SU-DHL-6 (cell line): ENCODE data around the gene OSTC.

Experiments
- H2AFZ ChIP-seq: fragments of 200-600 bp; sonication (generic); 2 replicates; pipeline ENCODE4 v1.6.1; 2014; ENCODE audit warnings: low read depth, mild to moderate bottlenecking, moderate library complexity, mixed read lengths, antibody characterized with exemption, low read length; ENCODE audit not compliant: severe bottlenecking
- H3F3A ChIP-seq: fragments of 200-600 bp; shearing (Covaris generic); 2 replicates; pipeline ENCODE4 v1.6.0; 2016; ENCODE audit warnings: antibody characterized with exemption, mild to moderate bottlenecking; ENCODE audit not compliant: insufficient read depth
- H3K27ac ChIP-seq: fragments of 200-600 bp; sonication (generic); 2 replicates; pipeline ENCODE4 v1.5.1; 2016; ENCODE audit warnings: low read depth, mild to moderate bottlenecking, low read length, moderate library complexity, mixed read lengths
- H3K27me3 ChIP-seq: fragments of 200-600 bp; sonication (generic), shearing (Covaris generic); 2 replicates; pipeline ENCODE4 v1.6.0; 2014; ENCODE audit warnings: mild to moderate bottlenecking, low read length
- H3K36me3 ChIP-seq: fragments of 200-600 bp; sonication (generic); 2 replicates; pipeline ENCODE4 v1.6.1; 2014; ENCODE audit warnings: mild to moderate bottlenecking, low read length, mixed read lengths
- H3K4me2 ChIP-seq: fragments of 300-600, 200-600 bp; shearing (Covaris generic), sonication (generic); 2 replicates; pipeline ENCODE4 v1.6.0; 2014; ENCODE audit warnings: low read length, low read depth, mild to moderate bottlenecking; ENCODE audit not compliant: poor library complexity, severe bottlenecking
- H3K4me3 ChIP-seq: fragments of 200-600 bp; sonication (generic); 2 replicates; pipeline ENCODE4 v1.5.1; 2014; ENCODE audit warnings: antibody characterized with exemption, low read length, mild to moderate bottlenecking, mixed read lengths; ENCODE audit not compliant: insufficient read depth, poor library complexity, severe bottlenecking
- H3K79me2 ChIP-seq: fragments of 200-600 bp; sonication (generic); 2 replicates; pipeline ENCODE4 v1.6.1; 2014; ENCODE audit warnings: mild to moderate bottlenecking, low read length, moderate library complexity; ENCODE audit not compliant: insufficient read depth
- H3K9ac ChIP-seq: fragments of 200-600 bp; sonication (generic); 2 replicates; pipeline ENCODE4 v1.7.0; 2014; ENCODE audit warnings: mild to moderate bottlenecking, low read length
- H3K9me2 ChIP-seq: fragments of 200-600 bp; sonication (generic); replicated peaks from 2 replicates; pipeline ENCODE4 v1.6.1; 2014; ENCODE audit warnings: low read length; ENCODE audit not compliant: insufficient read depth
- H3K9me3 ChIP-seq: fragments of 200-600 bp; sonication (generic); 2 replicates; pipeline ENCODE4 v1.6.1; 2014; ENCODE audit warnings: low read length, mixed read lengths; ENCODE audit not compliant: insufficient read depth
- H4K20me1 ChIP-seq: fragments of 200-600 bp; sonication (generic); 2 replicates; pipeline ENCODE4 v1.6.1; 2014; ENCODE audit warnings: low read depth, mild to moderate bottlenecking, antibody characterized with exemption, low read length, moderate library complexity, mixed read lengths
- CTCF ChIP-seq: fragments of 200-600 bp; sonication (generic); IDR thresholded peaks from one replicate; pipeline ENCODE4 v1.5.1; 2017; ENCODE audit warnings: antibody characterized with exemption, mild to moderate bottlenecking, low read length, moderate library complexity; ENCODE audit not compliant: insufficient read depth, poor library complexity, severe bottlenecking
- EZH2phosphoT487 ChIP-seq: fragments of 200-600 bp; sonication (generic), shearing (Covaris generic); conservative IDR thresholded peaks from 2 replicates; pipeline ENCODE4 v1.6.1; 2018; ENCODE audit warnings: mild to moderate bottlenecking, antibody characterized with exemption, low read length, moderate library complexity, mixed read lengths

Gene OSTC

GRCh38 chr4:108602163-108602562 is 48.2 kb upstream of the OSTC start:
- no peak overlapping the region for H3K27ac ChIP-seq
- H3K79me2 ChIP-seq = no peaks in the 10 kb centered on the region
- H3F3A ChIP-seq = no peaks in the 10 kb centered on the region
- no peaks in the 10 kb centered on the region for H4K20me1 ChIP-seq
- H3K4me3 ChIP-seq = no peak overlapping the region
- H3K4me2 ChIP-seq = no peak overlapping the region
- H3K27me3 ChIP-seq = no peaks in the 10 kb centered on the region
- TF ChIP-seq EZH2phosphoT487 = no peak
- no peak for TF ChIP-seq CTCF
- H2AFZ ChIP-seq = no peak overlapping the region
- H3K9me2 ChIP-seq = no peaks in the 10 kb centered on the region
- no peak overlapping the region for H3K9ac ChIP-seq
- H3K36me3 ChIP-seq = no peaks in the 10 kb centered on the region
- H3K9me3 ChIP-seq = no peaks in the 10 kb centered on the region

DNA sequence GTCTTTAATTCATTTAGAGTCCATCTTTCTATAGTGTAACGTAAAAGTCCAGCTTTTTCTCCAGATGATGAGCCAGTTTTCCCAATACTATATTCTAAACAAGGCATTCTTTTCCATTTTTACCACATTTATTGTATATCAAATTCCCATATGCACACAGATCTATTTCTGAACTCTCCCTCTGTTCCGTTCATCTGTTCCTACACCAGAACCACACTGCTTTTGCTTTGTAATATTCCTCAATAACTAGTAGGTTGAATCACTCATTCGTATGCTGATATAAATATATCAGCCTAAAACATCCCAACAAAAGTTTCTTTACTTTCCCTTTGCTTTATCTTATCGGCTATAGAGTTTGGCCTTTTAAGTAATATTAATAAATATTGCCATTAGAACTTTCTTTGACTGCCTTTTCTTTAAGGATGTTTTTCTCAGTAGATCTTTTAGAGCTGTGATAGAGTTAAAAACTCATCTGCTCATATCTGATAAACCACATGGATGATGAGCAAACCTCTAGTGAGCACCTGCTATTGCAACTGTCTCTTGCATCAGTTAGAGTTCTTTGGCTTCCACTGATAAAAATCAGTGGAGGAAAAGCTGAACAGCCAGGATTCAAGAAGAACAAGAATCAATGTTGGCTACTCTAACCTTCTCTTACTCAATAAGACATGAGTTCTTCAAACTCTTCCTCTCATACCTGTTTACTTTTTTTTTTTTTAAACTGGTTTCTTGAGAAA is 43.2 kb upstream of the OSTC start:
- H3K27me3 ChIP-seq = no peaks in the 10 kb centered on the region
- no peak overlapping the region for H3K4me2 ChIP-seq
- H3K9ac ChIP-seq = no peak overlapping the region
- H3F3A ChIP-seq = no peaks in the 10 kb centered on the region
- no peak overlapping the region for H3K4me3 ChIP-seq
- H3K9me2 ChIP-seq = no peaks in the 10 kb centered on the region
- H3K36me3 ChIP-seq = no peaks in the 10 kb centered on the region
- no peak overlapping the region for H3K27ac ChIP-seq
- no peak overlapping the region for H2AFZ ChIP-seq
- H4K20me1 ChIP-seq = no peaks in the 10 kb centered on the region
- no peaks in the 10 kb centered on the region for H3K79me2 ChIP-seq
- H3K9me3 ChIP-seq = no peaks in the 10 kb centered on the region
- TF ChIP-seq EZH2phosphoT487 (no peak), CTCF (no peak)

DNA sequence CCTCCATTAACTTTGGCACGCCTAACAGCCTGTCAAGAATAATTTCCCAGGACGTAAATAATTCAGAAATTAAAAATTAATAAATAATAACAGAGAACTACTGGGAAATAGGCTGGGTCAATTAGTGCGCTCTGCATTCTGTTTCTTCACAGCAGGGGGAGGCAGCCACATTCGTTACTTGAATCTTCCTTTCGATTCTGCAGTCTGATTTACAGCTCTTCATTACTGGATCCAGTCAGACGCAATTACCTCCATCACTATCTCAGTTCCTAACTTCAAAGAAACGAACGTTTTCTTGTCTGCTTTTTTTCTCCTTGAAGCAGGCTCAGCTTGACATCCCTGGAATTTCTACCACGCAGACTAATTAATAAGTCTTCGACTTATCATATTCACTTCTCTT is 39.0 kb upstream of the OSTC start:
- H3K79me2 ChIP-seq = no peaks in the 10 kb centered on the region
- H3K4me2 ChIP-seq = no peak overlapping the region
- H3K27me3 ChIP-seq = no peaks in the 10 kb centered on the region
- TF ChIP-seq EZH2phosphoT487 (no peak), CTCF (no peak)
- H3K9me3 ChIP-seq = no peaks in the 10 kb centered on the region
- H3K9ac ChIP-seq = no peak overlapping the region
- H2AFZ ChIP-seq = no peak overlapping the region
- H3K9me2 ChIP-seq = no peaks in the 10 kb centered on the region
- H4K20me1 ChIP-seq = no peaks in the 10 kb centered on the region
- no peaks in the 10 kb centered on the region for H3F3A ChIP-seq
- no peak overlapping the region for H3K4me3 ChIP-seq
- peaks cover 4% of the 10 kb centered on the region; the same call in 1 of the 2 replicates for H3K36me3 ChIP-seq
- no peak overlapping the region for H3K27ac ChIP-seq
